Left cardiac atrium (tissue), 4 donors: ENCODE data around the gene PARP15. TPM values are rescaled to one million over a fixed set of nuclear protein-coding genes. Genes with fewer than 3 reads are reported as not detected.
A peak's percentile ranks its signal among the peaks of the same experiment; 100 is the strongest.
"Not testable (repeated sequence)": the region's sequence is repeated elsewhere in the genome, so short reads cannot be mapped to it uniquely, and the experiment has no call there.

Experiments
- ATAC-seq, 2 donors: fragments of 200-7000 bp; cut with Tn5 transposase; one replicate each; pipeline ENCODE4 v1.9.1; 2020; ENCODE audit warnings: mild to moderate bottlenecking in 2 of 2, moderate library complexity in 2 of 2
- DNase-seq: peaks from one replicate; pipeline ENCODE4 v3.0.0-alpha.2; 2020
- intact Hi-C, 2 donors: fragments of 100-400 bp; cut with DNase I; formaldehyde crosslinking; loops; one replicate each; pipeline versions ENCODE4 v1.14.1 to v1.15.1; 2022 to 2023
- total RNA-seq, 2 donors: library from RNA; stranded (reverse); fragmentation: NEBNext Ultra II Directional; extraction: Animal tissue kit (Norgen Biotek cat#: 25700); gene quantifications; one replicate each; pipeline ENCODE4 v1.2.1, GENCODE V29; 2021
- donor health status: DM: no; HTN: yes; CAD: no.
- donor health status: DM: no; HTN: yes; CAD: no; lungs with severe emphysema.
- donor health status: DM: yes; HTN: yes; CAD: no.
- donor health status: Dilated cardiomyopathy.

Gene PARP15
- total RNA-seq, 2 donors from 2014 or later: 1.5 to 1.6 TPM

DNA sequence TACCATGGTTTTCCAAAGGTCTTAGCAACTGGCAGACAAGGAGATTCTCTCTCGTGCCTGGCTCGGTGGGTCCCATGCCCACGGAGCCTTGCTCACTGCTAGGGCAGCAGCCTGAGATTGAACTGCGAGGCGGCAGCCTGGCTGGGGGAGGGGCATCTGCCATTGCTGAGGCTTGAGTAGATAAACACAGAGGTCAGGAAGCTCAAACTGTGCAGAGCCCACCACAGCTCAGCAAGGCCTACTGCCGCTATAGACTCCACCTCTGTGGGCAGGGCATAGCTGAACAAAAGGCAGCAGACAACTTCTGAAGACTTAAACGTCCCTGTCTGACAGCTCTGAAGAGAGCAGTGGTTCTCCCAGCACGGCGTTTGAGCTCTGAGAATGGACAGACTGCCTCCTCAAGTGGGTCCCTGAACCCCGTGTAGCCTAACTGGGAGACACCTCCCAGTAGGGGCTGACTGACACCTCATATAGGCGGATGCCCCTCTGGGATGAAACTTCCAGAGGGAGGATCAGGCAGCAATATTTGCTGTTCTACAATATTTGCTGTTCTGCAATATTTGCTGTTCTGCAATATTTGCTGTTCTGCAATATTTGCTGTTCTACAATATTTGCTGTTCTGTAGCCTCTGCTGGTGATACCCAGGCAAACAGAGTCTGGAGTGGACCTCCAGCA lies 73.9 kb downstream of the PARP15 start:
- DNase-seq, intact Hi-C loops, ATAC-seq: not testable (repeated sequence)

DNA sequence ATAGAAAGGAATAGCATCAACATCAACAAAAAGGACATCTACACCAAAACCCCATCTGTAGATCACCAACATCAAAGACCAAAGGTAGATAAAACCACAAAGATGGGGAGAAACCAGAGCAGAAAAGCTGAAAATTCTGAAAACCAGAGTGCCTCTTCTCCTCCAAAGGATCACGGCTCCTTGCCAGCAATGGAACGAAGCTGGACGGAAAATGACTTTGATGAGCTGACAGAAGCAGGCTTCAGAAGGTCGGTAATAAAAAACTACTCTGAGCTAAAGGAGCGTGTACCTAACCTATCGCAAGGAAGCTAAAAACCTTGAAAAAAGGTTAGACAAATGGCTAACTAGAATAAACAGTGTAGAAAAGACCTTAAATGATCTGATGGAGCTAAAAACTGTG lies 74.5 kb downstream of the PARP15 start:
- intact Hi-C loops, ATAC-seq, DNase-seq: not testable (repeated sequence)

DNA sequence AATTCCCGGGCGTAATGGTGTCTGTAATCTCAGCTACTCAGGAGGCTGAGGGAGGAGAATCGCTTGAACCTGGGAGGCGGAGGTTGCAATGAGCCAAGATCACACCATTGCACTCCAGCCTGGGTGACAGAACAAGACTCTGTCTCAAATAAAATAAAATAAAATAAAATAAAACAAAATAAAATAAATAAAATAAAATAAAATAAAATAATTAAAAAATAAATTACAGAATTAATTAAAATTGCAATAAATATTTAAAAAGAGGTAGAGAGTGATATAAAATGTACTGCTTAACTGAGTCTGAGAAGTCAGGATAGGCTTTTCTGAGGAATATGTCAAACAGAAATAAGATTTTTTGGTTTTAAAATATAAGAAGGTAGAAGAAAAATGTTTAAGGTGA lies 80.9 kb downstream of the PARP15 start:
- DNase-seq, ATAC-seq: not testable (repeated sequence)

DNA sequence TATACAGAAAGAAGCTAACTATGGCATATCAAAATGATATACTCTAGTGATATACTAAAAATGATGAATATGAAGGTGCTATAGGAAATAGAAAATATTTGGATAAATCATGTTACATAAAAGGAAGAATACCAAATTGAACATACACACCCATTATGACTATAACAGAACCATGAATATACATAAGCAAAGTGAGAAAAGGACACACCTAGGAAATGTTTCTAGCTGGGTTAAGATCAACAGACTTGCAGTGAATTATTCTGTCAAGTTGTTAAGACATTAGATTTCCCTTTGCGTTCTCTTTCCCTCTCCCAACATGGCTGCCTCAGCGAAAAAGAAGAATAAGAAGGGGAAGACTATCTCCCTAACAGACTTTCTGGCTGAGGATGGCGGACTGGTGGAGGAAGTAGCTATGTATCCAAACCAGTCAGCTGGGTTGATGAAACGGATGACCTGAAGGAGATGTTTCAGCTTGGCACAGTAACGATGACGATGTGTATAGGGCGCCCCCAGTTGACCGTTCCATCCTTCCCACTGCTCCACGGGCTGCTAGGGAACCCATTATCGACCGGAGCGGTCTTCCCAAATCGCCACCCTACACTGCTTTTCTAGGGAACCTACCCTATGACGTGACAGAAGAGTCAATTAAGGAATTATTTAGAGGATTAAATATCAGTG lies 83.0 kb downstream of the PARP15 start:
- intact Hi-C loops: no loop called here
- ATAC-seq (no peak), DNase-seq (no peak)

More for the DNA sequence above, 80.9 kb downstream of the PARP15 start:
- intact Hi-C loops: not testable (repeated sequence)

DNA sequence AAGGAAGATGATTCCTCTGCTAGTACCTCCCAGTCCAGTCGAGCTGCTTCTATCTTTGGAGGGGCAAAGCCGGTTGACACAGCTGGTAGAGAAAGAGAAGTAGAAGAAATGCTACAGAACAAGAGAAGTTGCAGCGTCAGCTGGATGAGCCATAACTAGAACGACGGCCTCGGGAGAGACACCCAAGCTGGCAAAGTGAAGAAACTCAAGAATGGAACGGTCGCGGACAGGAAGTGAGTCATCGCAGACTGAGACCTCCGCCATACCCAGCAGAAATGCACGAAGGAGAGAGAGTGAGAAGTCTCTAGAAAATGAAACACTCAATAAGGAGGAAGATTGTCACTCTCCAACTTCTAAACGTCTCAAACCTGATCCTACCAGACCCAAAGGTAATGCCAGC lies 84.2 kb downstream of the PARP15 start:
- DNase-seq (no peak), ATAC-seq (peak in 1 of 2 donors; percentile 38)
- intact Hi-C loops: no loop called here

GRCh38 chr3:122662505-122662904 lies 85.1 kb downstream of the PARP15 start:
- intact Hi-C loops: no loop called here
- no peak for DNase-seq
- no peak for ATAC-seq

- ATAC-seq: no peak
- intact Hi-C loops: no loop called here
- no peak for DNase-seq
Observed at GRCh38 chr3:122665226-122665786, 87.9 kb downstream of the PARP15 start.

DNA sequence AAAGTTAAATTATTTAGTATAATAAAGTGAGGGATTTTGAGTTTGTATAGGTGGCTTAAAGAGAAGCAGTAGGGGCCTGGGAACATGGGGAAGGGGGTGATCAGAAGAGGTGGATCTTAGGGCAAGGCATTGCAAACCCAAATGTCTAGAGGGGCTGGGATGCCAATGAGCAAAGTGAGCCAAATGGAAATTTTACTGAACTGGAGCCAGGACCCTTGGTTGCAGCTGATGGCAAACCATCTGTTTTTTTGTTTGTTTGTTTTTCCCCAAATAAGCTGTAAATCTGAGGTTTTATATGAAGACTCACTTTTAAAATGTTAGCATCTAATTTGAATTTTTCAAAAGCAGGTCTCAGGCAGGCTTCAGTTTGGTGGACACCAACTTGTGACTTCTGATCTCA lies 88.4 kb downstream of the PARP15 start:
- no peak for DNase-seq
- intact Hi-C loops: no loop called here
- no peak for ATAC-seq

DNA sequence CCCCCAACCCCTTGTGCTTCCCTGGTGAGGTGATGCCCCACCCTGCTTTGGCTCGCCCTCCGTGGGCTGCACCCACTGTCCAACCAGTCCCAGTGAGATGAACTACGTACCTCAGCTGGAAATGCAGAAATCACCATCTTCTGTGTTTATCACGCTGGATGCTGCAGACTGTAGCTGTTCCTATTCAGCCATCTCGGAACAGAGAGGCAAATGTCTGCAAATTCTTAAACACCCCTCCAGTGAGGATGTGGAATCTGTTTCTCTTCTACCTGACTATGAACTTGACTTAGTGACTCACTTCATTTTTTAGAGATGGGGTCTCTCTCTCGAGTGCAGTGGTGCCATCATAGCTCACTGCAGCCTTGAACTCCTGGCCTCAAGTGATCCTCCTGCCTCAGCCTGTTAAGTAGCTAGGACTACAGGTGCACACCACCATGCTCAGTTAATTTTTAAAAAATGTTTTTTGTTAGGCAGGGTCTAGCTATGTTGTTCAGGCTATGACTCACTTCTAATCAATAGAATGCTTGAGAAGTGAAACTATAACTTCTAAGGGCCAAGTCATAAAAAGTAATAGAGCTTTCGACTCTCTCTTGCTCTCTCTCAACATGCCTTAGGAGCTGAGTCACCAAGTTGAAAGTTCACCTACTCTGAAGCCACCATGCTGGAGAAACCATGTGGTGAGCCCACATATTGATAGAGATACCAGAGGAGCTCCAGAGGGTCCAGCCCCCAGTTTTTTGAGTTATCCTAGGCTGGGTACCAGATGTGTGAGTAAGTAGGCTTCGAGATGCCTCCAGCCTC lies 91.7 kb downstream of the PARP15 start:
- DNase-seq: no peak
- intact Hi-C loops: no loop called here

DNA sequence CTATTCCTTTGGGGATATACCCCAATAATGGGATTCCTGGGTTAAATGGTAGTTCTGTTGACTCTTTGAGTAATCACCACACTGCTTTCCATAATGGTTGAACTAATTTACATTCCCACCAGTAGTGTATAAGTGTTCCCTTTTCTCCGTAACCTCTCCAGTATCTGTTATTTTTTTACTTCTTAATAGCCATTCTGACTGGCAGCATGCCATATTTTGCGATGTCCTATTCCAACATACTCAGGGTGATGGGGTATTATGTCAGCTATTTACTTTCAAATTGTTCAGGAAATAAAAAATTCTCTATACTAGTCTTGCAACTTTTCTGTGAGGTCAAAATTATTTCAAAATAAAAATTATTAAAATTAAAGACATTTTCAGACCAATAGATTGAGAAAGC lies 94.1 kb downstream of the PARP15 start:
- intact Hi-C loops: loop anchor here in 1 of 2 donors (10.0 kb wide), 1 partner anchor 207 kb away; no protein-coding TSS in a partner anchor
- no peak for ATAC-seq

More for the DNA sequence above, 91.7 kb downstream of the PARP15 start:
- no peak for ATAC-seq

DNA sequence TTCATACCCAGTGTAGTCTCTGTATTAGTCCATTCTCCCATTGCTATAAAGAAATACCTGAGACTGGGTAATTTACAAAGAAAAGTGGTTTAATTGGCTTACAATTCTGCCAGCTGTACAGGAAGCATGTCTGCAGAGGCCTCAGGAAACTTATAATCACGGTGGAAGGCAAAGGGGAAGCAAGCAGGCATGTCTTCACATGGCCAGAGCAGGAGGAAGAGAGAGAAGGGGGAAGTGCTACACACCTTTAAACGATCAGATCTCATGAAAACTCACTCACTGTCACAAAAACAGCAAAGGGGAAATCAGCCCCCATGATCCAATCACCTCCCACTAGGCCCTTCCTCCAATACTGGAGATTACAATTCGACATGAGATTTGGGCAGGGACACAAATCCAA lies 96.9 kb downstream of the PARP15 start:
- intact Hi-C loops: loop anchor here in 1 of 2 donors (10.0 kb wide), 1 partner anchor 210 kb away; no protein-coding TSS in a partner anchor
- ATAC-seq: no peak
- no peak for DNase-seq

More for the DNA sequence above, 94.1 kb downstream of the PARP15 start:
- no peak for DNase-seq

GRCh38 chr3:122676759-122677158 lies 99.3 kb downstream of the PARP15 start:
- DNase-seq (no peak), ATAC-seq (no peak)
- intact Hi-C loops: loop anchor here (5.0 to 10.0 kb wide), 3 partner anchors 114 to 284 kb away; partner anchors contain the start of genes DTX3L (in 1 of the 2) and PARP9 (in 1 of the 2)

DNA sequence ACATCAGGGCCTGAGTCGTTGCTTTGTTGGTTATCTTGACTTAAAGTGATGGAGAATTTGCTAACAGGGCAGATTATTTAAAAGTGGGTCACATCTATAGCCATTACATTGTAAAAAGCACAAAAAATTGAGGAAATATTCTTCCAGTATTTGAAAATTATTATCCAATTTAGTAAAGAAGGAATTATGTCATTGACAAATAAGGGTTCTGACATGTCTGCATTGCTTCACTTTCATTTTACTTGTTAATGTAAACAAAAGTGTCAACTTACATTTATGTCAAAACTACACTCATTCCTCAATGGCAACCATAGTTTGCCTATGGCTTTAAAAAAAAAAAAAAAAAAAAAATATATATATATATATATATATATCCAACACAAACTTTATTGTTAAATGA lies 99.8 kb downstream of the PARP15 start:
- intact Hi-C loops: loop anchor here (5.0 to 10.0 kb wide), 3 partner anchors 115 to 285 kb away; partner anchors contain the start of genes DTX3L (in 1 of the 2) and PARP9 (in 1 of the 2)
- ATAC-seq (no peak), DNase-seq (no peak)

GRCh38 chr3:122678506-122678905 lies 101.1 kb downstream of the PARP15 start:
- DNase-seq (no peak), ATAC-seq (no peak)
- intact Hi-C loops: loop anchor here (2.0 to 10.0 kb wide), 4 partner anchors 116 to 286 kb away; partner anchors contain the start of genes DTX3L (in 1 of the 2) and PARP9 (in 1 of the 2)

DNA sequence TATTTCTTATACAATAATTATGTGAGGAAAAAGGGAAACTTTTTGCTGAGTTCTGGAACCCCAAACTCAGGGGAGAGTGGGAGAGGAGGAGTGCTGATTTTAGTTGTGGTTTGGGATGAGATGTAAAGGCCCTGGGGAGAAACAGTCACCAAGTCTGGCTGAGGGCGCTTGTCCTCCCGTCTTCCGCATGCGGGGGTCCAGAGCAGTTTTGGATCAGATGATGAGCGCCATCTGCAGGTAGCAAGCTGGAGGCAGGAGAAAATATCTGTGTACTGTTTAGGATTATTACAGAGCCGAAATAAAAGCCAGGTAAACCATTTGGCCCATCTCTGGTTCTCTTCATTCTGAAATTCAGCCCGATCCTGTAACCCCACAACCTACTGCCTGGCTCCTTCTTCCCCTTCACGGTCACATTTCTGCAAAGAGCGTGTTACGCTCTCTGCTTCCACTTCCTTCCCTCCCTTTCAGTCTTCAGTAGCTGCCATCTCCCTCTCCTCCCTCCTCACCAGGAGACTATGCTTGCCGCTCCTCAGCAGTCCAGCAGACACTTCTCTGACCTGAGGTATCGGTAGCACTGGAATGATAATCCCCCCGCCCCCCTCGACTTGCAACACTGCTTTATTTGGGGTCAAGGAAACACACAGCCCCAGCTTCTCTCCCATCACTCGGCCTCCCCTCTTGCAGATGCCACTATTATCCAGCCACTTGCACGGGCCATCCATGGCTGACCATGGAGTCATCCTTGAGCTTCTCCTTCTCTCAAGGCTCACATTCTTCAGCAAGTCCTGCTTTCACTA lies 101.8 kb downstream of the PARP15 start:
- ATAC-seq: peak; percentile 74 to 83
- intact Hi-C loops: loop anchor here (2.0 to 10.0 kb wide), 4 partner anchors 117 to 287 kb away; partner anchors contain the start of genes DTX3L (in 1 of the 2) and PARP9 (in 1 of the 2)
- DNase-seq: peak; percentile 87

GRCh38 chr3:122679882-122680474 lies 102.5 kb downstream of the PARP15 start:
- peak; percentile 24 for DNase-seq
- intact Hi-C loops: loop anchor here (2.0 to 10.0 kb wide), 4 partner anchors 118 to 288 kb away; partner anchors contain the start of genes DTX3L (in 1 of the 2) and PARP9 (in 1 of the 2)

DNA sequence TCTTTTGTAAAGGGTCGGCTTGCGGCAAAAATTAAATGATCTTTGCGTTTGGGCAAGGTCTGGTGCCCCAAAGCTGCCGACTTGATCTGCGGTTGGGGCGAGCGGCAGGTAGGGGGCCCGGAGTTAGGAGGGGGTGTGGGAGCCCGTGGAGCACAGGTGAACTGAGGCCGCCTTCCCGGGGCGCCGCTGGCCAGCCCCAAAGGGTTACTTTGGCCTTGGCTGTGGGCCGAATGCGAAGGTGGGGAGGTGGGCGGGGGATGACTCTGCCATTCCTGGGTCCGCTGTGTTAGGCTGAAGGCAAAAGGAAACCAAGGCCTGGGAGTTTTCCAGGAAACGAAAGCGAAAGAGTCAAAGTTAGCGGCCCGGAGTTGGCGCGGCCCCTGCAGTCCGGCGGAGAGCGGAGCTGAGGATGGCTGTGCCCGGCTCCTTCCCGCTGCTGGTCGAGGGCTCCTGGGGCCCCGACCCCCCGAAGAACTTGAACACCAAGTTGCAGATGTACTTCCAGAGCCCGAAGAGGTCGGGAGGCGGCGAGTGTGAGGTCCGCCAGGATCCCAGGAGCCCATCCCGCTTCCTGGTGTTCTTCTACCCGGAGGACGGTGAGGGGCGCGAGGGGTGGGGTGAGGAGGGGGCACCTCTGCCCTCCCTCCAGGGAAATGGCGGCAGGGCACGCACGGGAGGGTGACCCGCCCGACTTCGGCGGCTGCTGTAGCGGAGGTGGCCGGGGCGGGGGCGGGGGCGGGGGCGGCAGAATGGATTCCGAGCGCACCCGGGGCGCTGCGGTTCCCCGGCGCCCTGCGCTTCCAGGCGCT lies 103.2 kb downstream of the PARP15 start, which contains the start of gene PARP14:
TSS of gene PARP14 (plus strand) at position 365 of the 809 bp plus-strand sequence. CDS start at position 410, 45 bp downstream.
- intact Hi-C loops: no loop called here
- DNase-seq: peak; percentile 76
- peak; percentile 86 to 88 for ATAC-seq

More at GRCh38 chr3:122679882-122680474, 102.5 kb downstream of the PARP15 start:
- peak; percentile 32 to 48 for ATAC-seq
